Fibroblast of skin of abdomen (primary cell): Measurements from ENCODE around the gene MYLIP.
"Not testable (repeated sequence)": the region's sequence is repeated elsewhere in the genome, so short reads cannot be mapped to it uniquely, and the experiment has no call there.

Experiments
- DNase-seq: peaks from one replicate; pipeline ENCODE4 v3.0.0-alpha.2; 2013

MYLIP gene

GRCh38 chr6:16174416-16175078 is 45.7 kb downstream of the MYLIP start:
- no peak for DNase-seq

GRCh38 chr6:16176600-16176999 is 47.7 kb downstream of the MYLIP start:
- not testable (repeated sequence) for DNase-seq

GRCh38 chr6:16177881-16178280 is 49.0 kb downstream of the MYLIP start:
- no peak for DNase-seq

- DNase-seq = no peak
These were observed 49.5 kb downstream of the MYLIP start for GRCh38 chr6:16178351-16178750.

- no peak for DNase-seq
These were observed 50.2 kb downstream of the MYLIP start for GRCh38 chr6:16179063-16179462.

GRCh38 chr6:16179970-16180431 is 51.1 kb downstream of the MYLIP start:
- no peak for DNase-seq

GRCh38 chr6:16180696-16181438 is 52.0 kb downstream of the MYLIP start:
- no peak for DNase-seq

- DNase-seq = peak; percentile 38
These were observed 52.8 kb downstream of the MYLIP start for GRCh38 chr6:16181439-16182297.

GRCh38 chr6:16183187-16183664 is 54.3 kb downstream of the MYLIP start:
- DNase-seq = peak; percentile 55

GRCh38 chr6:16184129-16184528 is 55.2 kb downstream of the MYLIP start:
- peak; percentile 21 for DNase-seq

- no peak for DNase-seq
These were observed 55.7 kb downstream of the MYLIP start for GRCh38 chr6:16184551-16184950.

GRCh38 chr6:16187176-16187575 is 58.3 kb downstream of the MYLIP start:
- no peak for DNase-seq

GRCh38 chr6:16190214-16190613 is 61.3 kb downstream of the MYLIP start:
- no peak for DNase-seq

GRCh38 chr6:16196260-16196983 is 67.5 kb downstream of the MYLIP start:
- no peak for DNase-seq

- no peak for DNase-seq
These were observed 68.2 kb downstream of the MYLIP start for GRCh38 chr6:16196984-16197546.
